Panc1 (cell line): Measurements from ENCODE around the gene SNX2. TPM values are rescaled to one million over a fixed set of nuclear protein-coding genes. Genes with fewer than 3 reads are reported as not detected.
A peak's percentile ranks its signal among the peaks of the same experiment; 100 is the strongest.
"Not testable (repeated sequence)": the region's sequence is repeated elsewhere in the genome, so short reads cannot be mapped to it uniquely, and the experiment has no call there.

Source experiments
- ATAC-seq: fragments of 200-7000 bp; cut with Tn5 transposase; 2 replicates; pipeline ENCODE4 v1.9.1; 2020; ENCODE audit warnings: mild to moderate bottlenecking, moderate library complexity
- BruUV-seq: library from RNA; stranded (reverse); fragments of 400-500 nt; replicated peaks from 2 replicates; lab custom pipeline; 2021; lab: Mats Ljungman, UMichigan
- CTCF ChIA-PET: fragments of 300-600 bp; sonication (Branson Sonifier 250); formaldehyde crosslinking; loops from one replicate; lab custom pipeline; 2022; ENCODE audit warnings: antibody characterized with exemption; lab: Charles Lee
- POLR2A ChIA-PET: fragments of 300-600 bp; sonication (Branson Sonifier 250); formaldehyde crosslinking; loops from one replicate; lab custom pipeline; 2022; ENCODE audit warnings: antibody characterized with exemption; lab: Charles Lee
- DNase-seq: peaks from one replicate; pipeline ENCODE4 v3.0.0-alpha.2; 2010; ENCODE audit warnings: low read depth, low spot score
- H3K27ac ChIP-seq: 2 replicates; pipeline ENCODE4 v1.5.1; 2011; ENCODE audit warnings: mild to moderate bottlenecking, low read length, inconsistent platforms
- H3K27me3 ChIP-seq: fragments of 200-500 bp; sonication (Bioruptor generic); 2 replicates; pipeline ENCODE4 v1.6.0; 2014; ENCODE audit warnings: low read length, inconsistent platforms; ENCODE audit not compliant: control insufficient read depth, insufficient read depth
- H3K36me3 ChIP-seq: fragments of 200-500 bp; sonication (Bioruptor generic); 2 replicates; pipeline ENCODE4 v1.5.1; 2014; ENCODE audit warnings: inconsistent platforms, mild to moderate bottlenecking, low read length, moderate library complexity; ENCODE audit not compliant: control insufficient read depth, insufficient read depth
- H3K4me1 ChIP-seq: 2 replicates; pipeline ENCODE4 v1.5.1; 2011; ENCODE audit warnings: inconsistent platforms, mild to moderate bottlenecking, low read length, moderate library complexity; ENCODE audit not compliant: control insufficient read depth, insufficient read depth
- H3K4me3 ChIP-seq, 2 experiments: 2 replicates each; pipeline ENCODE4 v1.5.1; 2011 to 2012; ENCODE audit warnings: low read depth in 2 of 2, low read length in 2 of 2, mild to moderate bottlenecking in 2 of 2, inconsistent platforms in 1 of 2, moderate library complexity in 1 of 2
- H3K9me3 ChIP-seq: fragments of 200-500 bp; sonication (Bioruptor generic); 2 replicates; pipeline ENCODE4 v1.5.1; 2014; ENCODE audit warnings: low read depth, mild to moderate bottlenecking, inconsistent platforms, low read length, moderate library complexity; ENCODE audit not compliant: control insufficient read depth, insufficient read depth
- POLR2AphosphoS5 ChIP-seq: IDR thresholded peaks from 2 replicates; pipeline ENCODE4 v1.6.1; 2012; ENCODE audit warnings: mild to moderate bottlenecking, low read depth, low read length, moderate library complexity
- REST ChIP-seq, 2 experiments: IDR thresholded peaks; 2 replicates each; pipeline ENCODE4 v1.6.1; 2011 to 2012; ENCODE audit warnings: low read depth in 2 of 2, control low read depth in 1 of 2, low read length in 1 of 2, mild to moderate bottlenecking in 1 of 2, moderate library complexity in 1 of 2; ENCODE audit not compliant: insufficient read depth in 1 of 2
- SIN3A ChIP-seq: IDR thresholded peaks from 2 replicates; pipeline ENCODE4 v1.6.1; 2012; ENCODE audit warnings: low read depth, mild to moderate bottlenecking, low read length, moderate library complexity, borderline replicate concordance; ENCODE audit not compliant: insufficient read depth
- TCF7L2 ChIP-seq: IDR thresholded peaks from 2 replicates; pipeline ENCODE4 v1.6.1; 2011; ENCODE audit warnings: mild to moderate bottlenecking, low read depth, low read length, inconsistent platforms
- in situ Hi-C: cut with HindIII; loops from 2 replicates; pipeline ENCODE4 v1.10.0; 2016; ENCODE audit warnings: low sequenced_read_pairs, low pct_unique_long_range_greater_than_20kb
- intact Hi-C: fragments of 100-400 bp; cut with micrococcal nuclease; formaldehyde crosslinking; loops from one replicate; pipeline ENCODE4 v1.10.0; 2022; ENCODE audit not compliant: unreplicated experiment
- total RNA-seq: library from RNA; stranded (reverse); gene quantifications from one replicate; pipeline ENCODE4 v1.2.1, GENCODE V29; 2021; ENCODE audit not compliant: unreplicated experiment
- TF ChIP-seq, protein P1 (sequence below): fragments of 450-650 bp; IDR thresholded peaks from 2 replicates; pipeline ENCODE4 v1.5.1; 2017; ENCODE audit warnings: mild to moderate bottlenecking

Gene SNX2
- total RNA-seq, 1 experiment from 2014 or later = 66.8 TPM

GRCh38 chr5:122760236-122760635 is 14.6 kb upstream of the SNX2 start:
- H3K36me3 ChIP-seq = no peaks in the 10 kb centered on the region
- TF ChIP-seq POLR2AphosphoS5 (no peak), REST (IDR thresholded peaks at IDR 0.05; ENCODE audit: insufficient read depth in 1 of 2, low read depth in 2 of 2, low read length in 1 of 2) (no peak), SIN3A (no peak), TCF7L2 (no peak)
- TF ChIP-seq, protein P1, sequence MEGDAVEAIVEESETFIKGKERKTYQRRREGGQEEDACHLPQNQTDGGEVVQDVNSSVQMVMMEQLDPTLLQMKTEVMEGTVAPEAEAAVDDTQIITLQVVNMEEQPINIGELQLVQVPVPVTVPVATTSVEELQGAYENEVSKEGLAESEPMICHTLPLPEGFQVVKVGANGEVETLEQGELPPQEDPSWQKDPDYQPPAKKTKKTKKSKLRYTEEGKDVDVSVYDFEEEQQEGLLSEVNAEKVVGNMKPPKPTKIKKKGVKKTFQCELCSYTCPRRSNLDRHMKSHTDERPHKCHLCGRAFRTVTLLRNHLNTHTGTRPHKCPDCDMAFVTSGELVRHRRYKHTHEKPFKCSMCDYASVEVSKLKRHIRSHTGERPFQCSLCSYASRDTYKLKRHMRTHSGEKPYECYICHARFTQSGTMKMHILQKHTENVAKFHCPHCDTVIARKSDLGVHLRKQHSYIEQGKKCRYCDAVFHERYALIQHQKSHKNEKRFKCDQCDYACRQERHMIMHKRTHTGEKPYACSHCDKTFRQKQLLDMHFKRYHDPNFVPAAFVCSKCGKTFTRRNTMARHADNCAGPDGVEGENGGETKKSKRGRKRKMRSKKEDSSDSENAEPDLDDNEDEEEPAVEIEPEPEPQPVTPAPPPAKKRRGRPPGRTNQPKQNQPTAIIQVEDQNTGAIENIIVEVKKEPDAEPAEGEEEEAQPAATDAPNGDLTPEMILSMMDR = no peak
- ChIA-PET POLR2A (interaction anchor here (0.6 kb wide), 1 partner anchor 18 kb away, joined by 3 read pairs; no protein-coding TSS in a partner anchor), CTCF (no interaction called here)
- BruUV-seq = no TSS peak
- no peak for DNase-seq
- H3K27ac ChIP-seq = peak overlapping the region; percentile 62
- ATAC-seq = no peak
- H3K27me3 ChIP-seq = no peaks in the 10 kb centered on the region
- H3K4me3 ChIP-seq = no peak overlapping the region
- in situ Hi-C loops (no loop called here), intact Hi-C loops (no loop called here)
- no peaks in the 10 kb centered on the region for H3K4me1 ChIP-seq
- no peaks in the 10 kb centered on the region for H3K9me3 ChIP-seq

GRCh38 chr5:122761115-122761514 is 13.8 kb upstream of the SNX2 start:
- CTCF ChIA-PET = no interaction called here
- ATAC-seq (no peak), DNase-seq (no peak)
- H3K9me3 ChIP-seq = no peaks in the 10 kb centered on the region
- no peaks in the 10 kb centered on the region for H3K4me1 ChIP-seq
- no peak overlapping the region for H3K4me3 ChIP-seq
- POLR2A ChIA-PET = no interaction called here
- in situ Hi-C loops (no loop called here), intact Hi-C loops (no loop called here)
- no peaks in the 10 kb centered on the region for H3K36me3 ChIP-seq
- H3K27me3 ChIP-seq = no peaks in the 10 kb centered on the region
- H3K27ac ChIP-seq = no peak overlapping the region; the same call in 1 of the 2 replicates
- BruUV-seq = no TSS peak
- TF ChIP-seq REST (IDR thresholded peaks at IDR 0.05; ENCODE audit: insufficient read depth in 1 of 2, low read depth in 2 of 2, low read length in 1 of 2) = no peak
- TF ChIP-seq SIN3A = no peak
- TF ChIP-seq POLR2AphosphoS5 = no peak
- TF ChIP-seq, protein P1 = no peak
- TF ChIP-seq TCF7L2 = no peak

GRCh38 chr5:122761896-122762295 is 13.0 kb upstream of the SNX2 start:
- in situ Hi-C loops, intact Hi-C loops, H3K27me3 ChIP-seq, H3K36me3 ChIP-seq, DNase-seq, H3K4me1 ChIP-seq, H3K9me3 ChIP-seq, BruUV-seq, POLR2A ChIA-PET, CTCF ChIA-PET, ATAC-seq, H3K4me3 ChIP-seq: not testable (repeated sequence)
- peak overlapping the region; percentile 30; the same call in 1 of the 2 replicates for H3K27ac ChIP-seq
